RWPE2 (cell line): ENCODE measurements around the gene EXPH5.

Experiments
- ATAC-seq: fragments of 200-7000 bp; cut with Tn5 transposase; 3 replicates; pipeline ENCODE4 v1.9.1; 2021; ENCODE audit warnings: low read depth
- DNase-seq: peaks from one replicate; pipeline ENCODE4 v3.0.0-alpha.2; 2020; ENCODE audit warnings: low spot score
- H3K27ac ChIP-seq: fragments of 450-650 bp; 2 replicates; pipeline ENCODE4 v1.5.1; 2017; ENCODE audit warnings: mild to moderate bottlenecking; ENCODE audit not compliant: poor library complexity, severe bottlenecking
- H3K27me3 ChIP-seq: fragments of 250-450 bp; sonication (Bioruptor Pico); 2 replicates; pipeline ENCODE4 v1.5.1; 2021; ENCODE audit warnings: mild to moderate bottlenecking, moderate library complexity; ENCODE audit not compliant: insufficient read depth, poor library complexity, severe bottlenecking
- H3K36me3 ChIP-seq: fragments of 250-450 bp; sonication (Bioruptor Pico); 2 replicates; pipeline ENCODE4 v1.5.1; 2020; ENCODE audit warnings: low read depth, mild to moderate bottlenecking, moderate library complexity
- H3K4me1 ChIP-seq: fragments of 250-450 bp; sonication (Bioruptor Pico); 2 replicates; pipeline ENCODE4 v1.5.1; 2021; ENCODE audit warnings: mild to moderate bottlenecking, moderate library complexity; ENCODE audit not compliant: insufficient read depth, poor library complexity, severe bottlenecking
- H3K4me3 ChIP-seq: fragments of 250-450 bp; sonication (Bioruptor Pico); 2 replicates; pipeline ENCODE4 v1.5.1; 2021; ENCODE audit warnings: mild to moderate bottlenecking, moderate library complexity; ENCODE audit not compliant: severe bottlenecking
- H3K9me3 ChIP-seq: fragments of 250-450 bp; sonication (Bioruptor Pico); 2 replicates; pipeline ENCODE4 v1.5.1; 2021; ENCODE audit warnings: mild to moderate bottlenecking, moderate library complexity; ENCODE audit not compliant: severe bottlenecking
- CTCF ChIP-seq: fragments of 450-650 bp; IDR thresholded peaks from one replicate; pipeline ENCODE4 v1.5.1; 2017; ENCODE audit warnings: mild to moderate bottlenecking, moderate library complexity; ENCODE audit not compliant: poor library complexity, severe bottlenecking

Gene EXPH5

GRCh38 chr11:108536783-108537182, 56.8 kb downstream of the EXPH5 start:
- Histone ChIP-seq H3K36me3 (no peaks in the 10 kb centered on the region), H3K9me3 (no peaks in the 10 kb centered on the region), H3K27me3 (no peaks in the 10 kb centered on the region), H3K4me3 (no peak overlapping the region), H3K27ac (no peak overlapping the region), H3K4me1 (no peaks in the 10 kb centered on the region)
- ATAC-seq, result peak; percentile 65; the same call in 1 of the 3 replicates
- TF ChIP-seq CTCF, result no peak
- no peak for DNase-seq

GRCh38 chr11:108535384-108535955, 58.1 kb downstream of the EXPH5 start:
- H3K9me3 ChIP-seq, result no peaks in the 10 kb centered on the region
- no peak overlapping the region for H3K27ac ChIP-seq
- no peak overlapping the region for H3K4me3 ChIP-seq
- no peaks in the 10 kb centered on the region for H3K27me3 ChIP-seq
- no peak for ATAC-seq
- no peak for TF ChIP-seq CTCF
- DNase-seq, result no peak
- no peaks in the 10 kb centered on the region for H3K4me1 ChIP-seq
- H3K36me3 ChIP-seq, result no peaks in the 10 kb centered on the region

GRCh38 chr11:108534274-108534882, 59.2 kb downstream of the EXPH5 start:
- Histone ChIP-seq H3K36me3 (no peaks in the 10 kb centered on the region), H3K9me3 (no peaks in the 10 kb centered on the region), H3K4me1 (no peaks in the 10 kb centered on the region), H3K27ac (no peak overlapping the region), H3K27me3 (no peaks in the 10 kb centered on the region), H3K4me3 (no peak overlapping the region)
- TF ChIP-seq CTCF, result no peak
- no peak for ATAC-seq
- DNase-seq, result no peak

- ATAC-seq, result no peak
- no peak for TF ChIP-seq CTCF
- H3K27ac ChIP-seq, result no peak overlapping the region
- no peaks in the 10 kb centered on the region for H3K36me3 ChIP-seq
- DNase-seq, result no peak
- no peaks in the 10 kb centered on the region for H3K4me1 ChIP-seq
- no peaks in the 10 kb centered on the region for H3K9me3 ChIP-seq
- H3K27me3 ChIP-seq, result no peaks in the 10 kb centered on the region
- H3K4me3 ChIP-seq, result no peak overlapping the region
Observed at GRCh38 chr11:108530426-108530825, 63.1 kb downstream of the EXPH5 start.

GRCh38 chr11:108527382-108527781, 66.2 kb downstream of the EXPH5 start:
- no peak for TF ChIP-seq CTCF
- H3K36me3 ChIP-seq, result no peaks in the 10 kb centered on the region

More at GRCh38 chr11:108527382-108527781, 66.2 kb downstream of the EXPH5 start:
- Histone ChIP-seq H3K4me3 (no peak overlapping the region), H3K9me3 (no peaks in the 10 kb centered on the region), H3K27ac (no peak overlapping the region), H3K27me3 (no peaks in the 10 kb centered on the region), H3K4me1 (no peaks in the 10 kb centered on the region)
- DNase-seq (no peak), ATAC-seq (no peak)
